Neuronal stem cell (in vitro differentiated cells): ENCODE measurements around the gene PCSK5.

ENCODE experiments used
- DNase-seq: peaks from one replicate; pipeline ENCODE4 v3.0.0-alpha.2; 2013; ENCODE audit warnings: low spot score
- H2AFZ ChIP-seq: one replicate; pipeline ENCODE4 v1.6.1; 2013; ENCODE audit warnings: mild to moderate bottlenecking, low read length, inconsistent platforms
- H2AK5ac ChIP-seq: 2 replicates; pipeline ENCODE4 v1.6.1; 2013; ENCODE audit warnings: low read depth, mild to moderate bottlenecking, inconsistent platforms, low read length, moderate library complexity, mixed read lengths
- H2BK120ac ChIP-seq: 2 replicates; pipeline ENCODE4 v1.6.1; 2013; ENCODE audit warnings: low read depth, mild to moderate bottlenecking, inconsistent platforms, low read length, moderate library complexity, mixed read lengths
- H2BK12ac ChIP-seq: one replicate; pipeline ENCODE4 v1.6.1; 2013; ENCODE audit warnings: low read length, inconsistent platforms
- H2BK15ac ChIP-seq: 2 replicates; pipeline ENCODE4 v1.6.1; 2013; ENCODE audit warnings: mild to moderate bottlenecking, low read length, inconsistent platforms, mixed read lengths
- H2BK5ac ChIP-seq: one replicate; pipeline ENCODE4 v1.6.1; 2013; ENCODE audit warnings: inconsistent platforms, mild to moderate bottlenecking, low read length, moderate library complexity
- H3K14ac ChIP-seq: one replicate; pipeline ENCODE4 v1.6.1; 2013; ENCODE audit warnings: low read length, inconsistent platforms
- H3K18ac ChIP-seq: 2 replicates; pipeline ENCODE4 v1.6.1; 2013; ENCODE audit warnings: low read length, inconsistent platforms
- H3K23ac ChIP-seq: 2 replicates; pipeline ENCODE4 v1.6.1; 2013; ENCODE audit warnings: low read depth, mild to moderate bottlenecking, mixed read lengths, low read length, inconsistent platforms; ENCODE audit not compliant: poor library complexity
- H3K27ac ChIP-seq: replicated peaks from 3 replicates; pipeline ENCODE4 v1.5.1; 2013; ENCODE audit warnings: low read length, inconsistent platforms
- H3K27me3 ChIP-seq, 3 experiments: 2 replicates each; pipeline ENCODE4 v1.6.1; 2013; ENCODE audit warnings: low read length in 3 of 3, mild to moderate bottlenecking in 2 of 3, inconsistent platforms in 1 of 3, low read depth in 1 of 3, mixed read lengths in 1 of 3, moderate library complexity in 1 of 3; ENCODE audit not compliant: control insufficient read depth in 3 of 3, insufficient read depth in 3 of 3
- H3K36me3 ChIP-seq, 2 donors: replicated peaks in 1 of 2; 2 replicates each; pipeline ENCODE4 v1.6.1; 2013; ENCODE audit warnings: low read length in 2 of 2; ENCODE audit not compliant: control insufficient read depth in 2 of 2, insufficient read depth in 2 of 2
- H3K4ac ChIP-seq: 2 replicates; pipeline ENCODE4 v1.6.1; 2013; ENCODE audit warnings: inconsistent platforms, mild to moderate bottlenecking, low read length, moderate library complexity
- H3K4me1 ChIP-seq, 2 donors: 1 replicate in 1 of 2; 2 replicates in 1 of 2; pipeline ENCODE4 v1.6.1; 2013; ENCODE audit warnings: low read length in 2 of 2, low read depth in 1 of 2; ENCODE audit not compliant: control insufficient read depth in 2 of 2, insufficient read depth in 1 of 2
- H3K4me2 ChIP-seq: one replicate; pipeline ENCODE4 v1.6.1; 2013; ENCODE audit warnings: mild to moderate bottlenecking, low read length, inconsistent platforms; ENCODE audit not compliant: insufficient read depth, poor library complexity, severe bottlenecking
- H3K4me3 ChIP-seq, 2 donors: 2 replicates each; pipeline ENCODE4 v1.5.1; 2013; ENCODE audit warnings: low read length in 2 of 2, mild to moderate bottlenecking in 2 of 2, inconsistent platforms in 1 of 2, moderate library complexity in 1 of 2
- H3K79me1 ChIP-seq: one replicate; pipeline ENCODE4 v1.6.1; 2013; ENCODE audit warnings: low read depth, mild to moderate bottlenecking, inconsistent platforms, low read length, moderate library complexity
- H3K9ac ChIP-seq: one replicate; pipeline ENCODE4 v1.6.1; 2013; ENCODE audit warnings: mild to moderate bottlenecking, low read depth, low read length, inconsistent platforms; ENCODE audit not compliant: poor library complexity
- H3K9me3 ChIP-seq, 2 donors: replicated peaks in 1 of 2; 2 replicates each; pipeline versions ENCODE3 to v1.6.1; 2013; ENCODE audit warnings: low read length in 2 of 2, mild to moderate bottlenecking in 2 of 2, inconsistent platforms in 1 of 2, low read depth in 1 of 2, mixed read lengths in 1 of 2, moderate library complexity in 1 of 2; ENCODE audit not compliant: control insufficient read depth in 2 of 2, insufficient read depth in 1 of 2
- H4K8ac ChIP-seq: one replicate; pipeline ENCODE4 v1.6.1; 2013; ENCODE audit warnings: low read depth, mild to moderate bottlenecking, inconsistent platforms, low read length, moderate library complexity
- H4K91ac ChIP-seq: one replicate; pipeline ENCODE4 v1.6.1; 2013; ENCODE audit warnings: low read length, low read depth, mild to moderate bottlenecking, inconsistent platforms; ENCODE audit not compliant: poor library complexity
- WGBS, 2 donors: extraction: QIAGEN DNeasy Blood & Tissue Kit; methylation state at CpG; one replicate each; pipeline ENCODE4 v1.1.7; 2013; ENCODE audit warnings: missing lambda C conversion rate in 2 of 2, mixed read lengths in 1 of 2; ENCODE audit not compliant: insufficient read length in 2 of 2, insufficient replicate concordance in 1 of 2; ENCODE audit errors: extremely low coverage in 2 of 2; 5-methylcytosine and 5-hydroxymethylcytosine counted together

Gene PCSK5

GRCh38 chr9:75946766-75947165 lies 56.3 kb downstream of the PCSK5 start:
- no peak overlapping the region for H3K4me3 ChIP-seq
- H2AK5ac ChIP-seq = no peak overlapping the region
- H3K23ac ChIP-seq = no peak overlapping the region
- no peak overlapping the region for H3K18ac ChIP-seq
- no peak overlapping the region for H3K4me2 ChIP-seq
- no peak for DNase-seq
- H3K4ac ChIP-seq = no peak overlapping the region
- no peaks in the 10 kb centered on the region for H3K27me3 ChIP-seq
- H2BK5ac ChIP-seq = no peak overlapping the region
- H3K36me3 ChIP-seq = peaks cover 0 to 7% of the 10 kb centered on the region in 2 donors
- no peak overlapping the region for H2BK120ac ChIP-seq
- H3K9me3 ChIP-seq = peaks cover 1 to 2% of the 10 kb centered on the region in 2 donors
- WGBS, 2 donors = no CpG with 5 or more reads among the region's 6 CpGs
- no peak overlapping the region for H3K27ac ChIP-seq
- no peak overlapping the region for H4K8ac ChIP-seq
- no peak overlapping the region for H3K9ac ChIP-seq
- no peak overlapping the region for H2AFZ ChIP-seq
- H2BK12ac ChIP-seq = no peak overlapping the region
- H3K4me1 ChIP-seq = no peaks in the 10 kb centered on the region
- no peak overlapping the region for H3K14ac ChIP-seq
- H4K91ac ChIP-seq = no peak overlapping the region
- H3K79me1 ChIP-seq = no peaks in the 10 kb centered on the region
- H2BK15ac ChIP-seq = no peak overlapping the region

GRCh38 chr9:75947233-75947632 lies 56.8 kb downstream of the PCSK5 start:
- no peaks in the 10 kb centered on the region for H3K9me3 ChIP-seq
- H3K27ac ChIP-seq = no peak overlapping the region
- no peaks in the 10 kb centered on the region for H3K27me3 ChIP-seq
- H2AK5ac ChIP-seq = no peak overlapping the region
- no peak overlapping the region for H2BK12ac ChIP-seq
- H3K4ac ChIP-seq = no peak overlapping the region
- H4K91ac ChIP-seq = no peak overlapping the region
- peaks cover 0 to 5% of the 10 kb centered on the region in 2 donors for H3K36me3 ChIP-seq
- no peak overlapping the region for H2BK5ac ChIP-seq
- no peak overlapping the region for H3K4me3 ChIP-seq
- H2AFZ ChIP-seq = no peak overlapping the region
- no peak overlapping the region for H2BK120ac ChIP-seq
- no peak overlapping the region for H3K23ac ChIP-seq
- no peak overlapping the region for H3K18ac ChIP-seq
- no peak for DNase-seq
- no peak overlapping the region for H3K9ac ChIP-seq
- no peaks in the 10 kb centered on the region for H3K79me1 ChIP-seq
- no peak overlapping the region for H3K4me2 ChIP-seq
- no peaks in the 10 kb centered on the region for H3K4me1 ChIP-seq
- H3K14ac ChIP-seq = no peak overlapping the region
- H4K8ac ChIP-seq = no peak overlapping the region
- no peak overlapping the region for H2BK15ac ChIP-seq
- WGBS, 2 donors = no CpG with 5 or more reads among the region's 2 CpGs

GRCh38 chr9:75950998-75951397 lies 60.5 kb downstream of the PCSK5 start:
- WGBS, 2 donors = no CpG with 5 or more reads among the region's 3 CpGs

GRCh38 chr9:75953218-75953617 lies 62.7 kb downstream of the PCSK5 start:
- no peak overlapping the region for H3K18ac ChIP-seq
- H2BK15ac ChIP-seq = no peak overlapping the region
- H3K36me3 ChIP-seq = peaks cover 0 to 2% of the 10 kb centered on the region in 2 donors
- H3K4me1 ChIP-seq = peaks cover 0 to 6% of the 10 kb centered on the region in 2 donors
- H3K27me3 ChIP-seq = no peaks in the 10 kb centered on the region
- no peak overlapping the region for H4K91ac ChIP-seq
- no peak overlapping the region for H3K14ac ChIP-seq
- WGBS, 2 donors = no CpG with 5 or more reads among the region's 2 CpGs
- H3K4me3 ChIP-seq = no peak overlapping the region
- no peak overlapping the region for H4K8ac ChIP-seq
- no peak overlapping the region for H2AFZ ChIP-seq
- H3K4ac ChIP-seq = no peak overlapping the region
- H3K9me3 ChIP-seq = no peaks in the 10 kb centered on the region
- no peaks in the 10 kb centered on the region for H3K79me1 ChIP-seq
- H2BK5ac ChIP-seq = no peak overlapping the region
- H2BK12ac ChIP-seq = no peak overlapping the region
- H3K27ac ChIP-seq = no peak overlapping the region
- H3K23ac ChIP-seq = no peak overlapping the region
- DNase-seq = no peak
- H3K4me2 ChIP-seq = no peak overlapping the region
- H3K9ac ChIP-seq = no peak overlapping the region
- no peak overlapping the region for H2AK5ac ChIP-seq
- H2BK120ac ChIP-seq = no peak overlapping the region

More at GRCh38 chr9:75950998-75951397, 60.5 kb downstream of the PCSK5 start:
- H3K14ac ChIP-seq = no peak overlapping the region
- H3K27me3 ChIP-seq = no peaks in the 10 kb centered on the region
- DNase-seq = no peak
- no peak overlapping the region for H4K91ac ChIP-seq
- no peak overlapping the region for H2BK12ac ChIP-seq
- H2BK15ac ChIP-seq = no peak overlapping the region
- H2BK120ac ChIP-seq = no peak overlapping the region
- H3K79me1 ChIP-seq = no peaks in the 10 kb centered on the region
- no peak overlapping the region for H3K23ac ChIP-seq
- H2BK5ac ChIP-seq = no peak overlapping the region
- no peaks in the 10 kb centered on the region for H3K9me3 ChIP-seq
- peaks cover 0 to 5% of the 10 kb centered on the region in 2 donors for H3K4me1 ChIP-seq
- no peak overlapping the region for H3K4me3 ChIP-seq
- H4K8ac ChIP-seq = no peak overlapping the region
- H3K9ac ChIP-seq = no peak overlapping the region
- no peak overlapping the region for H3K4me2 ChIP-seq
- H3K4ac ChIP-seq = no peak overlapping the region
- H2AFZ ChIP-seq = no peak overlapping the region
- H3K36me3 ChIP-seq = peaks cover 0 to 5% of the 10 kb centered on the region in 2 donors
- no peak overlapping the region for H2AK5ac ChIP-seq
- H3K27ac ChIP-seq = no peak overlapping the region
- H3K18ac ChIP-seq = no peak overlapping the region
